OCI-M2 (cell line): ENCODE results near the gene SZT2.
"Not testable (repeated sequence)": the region's sequence is repeated elsewhere in the genome, so short reads cannot be mapped to it uniquely, and the experiment has no call there.

ENCODE experiments used
- DNase-seq: peaks from one replicate; lab custom pipeline; 2025; ENCODE audit not compliant: unreplicated experiment; lab: John Stamatoyannopoulos, UW

Gene SZT2

DNA sequence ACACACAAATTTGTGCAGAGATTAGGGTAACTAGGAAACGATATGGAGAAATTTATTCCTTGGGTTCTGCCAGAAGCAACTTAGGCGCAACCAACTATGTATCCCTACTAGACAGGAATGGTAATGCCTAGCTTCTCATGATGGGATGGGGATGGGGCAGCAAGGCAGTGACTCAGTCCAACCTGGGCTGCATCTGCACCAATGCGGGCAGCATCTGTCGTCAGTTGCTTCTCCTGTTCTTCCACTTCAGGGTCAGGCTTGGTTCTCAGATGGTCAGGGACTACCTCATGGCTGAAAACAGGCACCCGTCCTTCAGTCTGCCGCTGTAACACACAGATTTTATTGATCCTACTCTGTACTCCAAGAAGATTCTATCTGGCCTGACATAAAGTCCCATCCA lies 3.0 kb upstream of the SZT2 start:
- DNase-seq: no peak

DNA sequence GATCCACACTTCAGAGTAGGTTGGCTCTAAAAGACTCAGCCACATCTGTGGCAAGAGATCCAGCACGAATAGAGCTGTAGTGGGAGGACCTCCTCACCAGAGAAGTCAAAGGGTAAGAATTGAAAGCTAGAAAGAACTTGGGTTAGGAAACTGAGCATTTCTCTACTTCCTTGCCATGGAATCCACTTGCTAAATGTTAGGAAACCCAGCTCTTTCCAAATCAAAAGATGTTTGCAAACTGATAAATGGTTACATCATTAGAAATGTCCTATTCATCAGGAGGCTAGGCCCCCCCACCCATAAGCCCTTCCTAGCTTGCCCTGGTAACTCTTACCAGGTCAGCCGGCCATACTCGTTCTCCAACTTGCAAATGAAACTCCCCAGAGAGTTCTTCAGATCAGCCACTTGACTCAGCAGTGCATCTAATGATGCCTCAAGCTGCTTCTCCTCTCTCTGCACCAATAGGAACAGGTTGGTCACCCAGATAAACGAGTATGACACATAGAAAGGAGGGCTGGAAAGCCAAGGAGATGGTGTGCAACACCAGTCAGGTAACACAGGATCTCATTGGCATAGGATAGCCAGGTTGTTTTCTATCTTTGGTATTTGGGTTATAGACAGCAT lies 1.6 kb upstream of the SZT2 start:
- no peak for DNase-seq

DNA sequence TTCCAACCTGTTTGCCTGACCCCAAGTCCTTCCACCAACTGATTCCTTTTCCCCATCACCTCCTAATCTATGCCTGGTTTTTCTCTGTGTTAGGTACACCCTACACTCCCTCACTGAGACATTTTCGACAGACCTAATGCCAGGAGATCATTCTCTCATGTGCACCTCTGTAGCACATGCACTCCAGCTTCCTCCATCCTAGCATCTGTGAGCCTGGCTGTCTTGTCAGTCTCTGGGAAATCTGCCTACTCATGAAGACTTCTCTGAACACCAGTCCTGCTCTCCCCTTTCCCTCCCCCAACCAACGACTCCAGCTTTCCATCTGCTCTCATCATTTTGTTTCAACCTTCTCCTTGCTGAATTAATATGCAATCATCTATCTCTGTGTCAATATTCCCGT lies 1.1 kb upstream of the SZT2 start:
- DNase-seq: no peak

DNA sequence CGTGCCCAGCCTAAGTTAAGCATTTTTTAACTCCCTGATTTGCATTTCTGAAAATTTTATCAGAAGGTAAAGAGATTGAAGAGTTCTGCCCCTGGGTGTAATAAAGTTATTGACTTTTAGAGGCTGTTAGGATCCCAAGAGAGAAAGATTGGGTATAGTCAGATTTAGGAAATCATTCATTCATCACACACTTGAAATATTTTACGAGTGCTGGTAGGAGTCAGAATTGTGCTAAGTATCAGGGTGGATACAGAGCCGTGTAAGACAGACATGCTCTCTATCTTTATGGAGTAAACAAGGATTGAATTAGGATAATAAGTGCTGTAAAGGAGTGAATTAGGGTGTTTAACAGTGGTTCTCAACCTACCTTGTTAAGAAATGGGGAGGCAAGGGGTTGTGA lies 3.0 kb downstream of the SZT2 start:
- no peak for DNase-seq

DNA sequence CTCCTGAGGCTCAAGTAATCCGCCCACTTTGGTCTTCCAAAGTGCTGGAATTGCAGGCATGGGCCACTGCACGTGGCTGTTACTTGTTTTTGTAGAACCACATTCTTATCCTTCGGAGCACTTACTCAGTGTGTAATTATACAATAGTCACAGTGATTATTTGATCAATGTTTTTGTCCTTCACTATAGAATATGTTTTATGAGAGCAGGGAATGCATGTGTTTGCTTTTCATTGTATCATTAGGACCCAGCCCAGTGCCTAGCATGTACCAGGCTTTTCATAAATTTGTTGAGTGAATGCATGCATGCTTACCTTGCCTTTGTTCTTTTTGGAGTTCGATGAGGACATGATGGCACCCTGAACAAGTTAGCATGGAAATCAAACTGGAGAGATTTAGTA lies 5.8 kb downstream of the SZT2 start:
- no peak for DNase-seq

DNA sequence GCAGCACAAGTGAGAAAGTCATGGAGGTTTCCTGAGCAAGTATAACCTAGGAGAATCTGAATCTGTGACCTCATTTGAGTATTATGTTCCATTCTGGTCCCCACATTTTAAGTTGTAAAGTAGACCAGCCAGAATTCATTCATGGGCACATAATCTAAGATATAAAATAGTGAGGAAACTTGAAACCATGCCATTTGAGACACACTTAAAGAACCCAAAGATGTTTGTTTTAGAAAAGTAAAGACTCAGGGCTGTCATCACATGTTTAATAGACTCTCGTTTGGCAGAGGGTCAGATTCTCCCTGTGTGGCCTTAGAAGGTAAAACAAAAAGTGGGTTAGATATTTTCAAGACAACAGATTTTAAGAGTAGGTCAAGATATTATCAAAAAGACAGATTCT lies 6.4 kb downstream of the SZT2 start:
- DNase-seq: no peak

DNA sequence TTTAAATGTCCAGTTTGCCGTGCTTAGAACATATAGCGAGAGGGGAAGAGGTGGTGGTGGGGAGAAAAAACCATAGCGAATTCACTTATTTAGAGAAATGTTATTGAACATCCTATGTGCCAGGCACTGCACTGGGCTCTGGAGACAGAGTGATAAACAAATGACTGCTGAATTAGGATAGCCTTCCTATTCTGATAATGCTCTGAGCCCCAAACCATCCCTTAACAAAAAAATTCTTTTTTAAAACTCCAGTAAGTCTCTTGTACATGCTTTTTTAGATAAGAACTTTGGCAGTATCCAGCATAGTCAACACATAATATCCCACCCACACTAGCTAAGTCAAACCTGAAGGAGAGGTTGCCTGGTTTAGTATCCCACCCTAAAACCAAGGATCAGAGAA lies 8.5 kb downstream of the SZT2 start:
- DNase-seq: no peak

DNA sequence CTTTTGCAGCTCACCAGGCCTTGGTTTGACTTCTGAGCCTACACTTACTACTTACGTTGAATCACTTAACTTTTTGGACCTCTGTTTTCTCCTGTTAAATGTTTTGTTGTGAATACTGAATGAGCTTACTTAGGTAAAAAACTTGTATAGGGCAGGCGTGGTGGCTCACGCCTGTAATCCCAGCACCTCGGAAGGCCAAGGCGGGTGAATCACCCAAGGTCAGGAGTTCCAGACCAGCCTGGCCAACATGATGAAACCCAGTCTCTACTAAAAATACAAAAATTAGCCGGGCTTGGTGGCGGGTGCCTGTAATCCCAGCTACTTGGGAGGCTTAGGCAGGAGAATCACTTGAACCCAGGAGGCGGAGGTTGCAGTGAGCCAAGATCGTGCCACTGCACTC lies 10.7 kb downstream of the SZT2 start:
- not testable (repeated sequence) for DNase-seq

DNA sequence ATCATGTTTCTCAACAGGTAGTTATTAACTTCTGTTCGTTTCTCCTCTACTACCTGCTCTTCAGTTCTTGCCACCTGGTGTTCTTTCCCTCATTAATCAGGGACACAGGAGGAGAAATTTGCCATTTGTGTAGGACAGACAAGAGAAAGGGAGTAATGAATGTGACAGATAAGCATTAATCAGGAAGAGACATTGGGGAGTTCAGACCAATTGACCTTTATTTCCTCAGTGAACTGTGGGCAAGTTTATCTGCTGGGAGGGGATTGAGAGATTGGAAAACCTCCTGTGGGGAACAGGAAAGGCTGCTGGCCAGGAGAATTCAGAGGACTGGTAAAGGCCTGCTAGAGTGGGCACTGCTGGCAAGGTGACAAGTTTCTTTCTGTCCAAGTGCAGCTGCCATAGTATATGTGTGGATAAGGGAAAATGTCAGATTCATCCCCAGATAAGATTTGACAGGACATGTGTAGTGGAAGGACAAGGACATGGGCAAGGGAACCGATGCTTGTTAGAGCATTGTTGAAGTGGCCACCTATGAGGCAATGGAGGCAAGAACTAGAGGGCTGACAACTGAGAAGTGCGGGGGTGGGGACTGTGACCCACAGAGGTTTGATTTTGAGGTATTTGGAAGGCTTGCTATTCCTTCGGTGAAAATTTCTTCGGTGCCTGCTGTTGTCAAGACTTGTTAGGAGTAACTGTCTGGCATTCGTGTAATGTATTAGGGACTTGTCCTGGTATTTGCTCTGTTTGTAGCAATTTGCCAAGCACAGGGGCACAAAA lies 12.6 kb downstream of the SZT2 start:
- DNase-seq: no peak

DNA sequence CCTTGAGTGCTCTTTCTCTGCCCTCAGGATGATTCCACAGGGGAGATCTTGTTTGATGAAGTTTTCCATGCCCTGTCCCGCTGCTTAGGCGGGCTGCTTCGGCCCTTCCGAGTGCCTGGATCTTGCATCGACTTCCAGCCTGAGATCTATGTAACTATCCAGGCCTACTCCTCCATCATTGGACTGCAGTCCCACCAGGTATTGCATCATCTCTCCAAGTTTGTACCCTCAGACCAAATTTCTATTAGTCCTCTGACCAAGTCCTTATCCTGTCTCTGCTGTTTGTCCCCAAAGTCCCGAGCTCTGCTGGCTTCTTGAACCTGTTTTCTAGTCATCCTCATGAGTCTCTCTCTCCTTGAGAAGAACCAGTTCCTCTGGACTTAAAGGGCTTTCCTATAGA lies 14.7 kb downstream of the SZT2 start:
- DNase-seq: no peak

DNA sequence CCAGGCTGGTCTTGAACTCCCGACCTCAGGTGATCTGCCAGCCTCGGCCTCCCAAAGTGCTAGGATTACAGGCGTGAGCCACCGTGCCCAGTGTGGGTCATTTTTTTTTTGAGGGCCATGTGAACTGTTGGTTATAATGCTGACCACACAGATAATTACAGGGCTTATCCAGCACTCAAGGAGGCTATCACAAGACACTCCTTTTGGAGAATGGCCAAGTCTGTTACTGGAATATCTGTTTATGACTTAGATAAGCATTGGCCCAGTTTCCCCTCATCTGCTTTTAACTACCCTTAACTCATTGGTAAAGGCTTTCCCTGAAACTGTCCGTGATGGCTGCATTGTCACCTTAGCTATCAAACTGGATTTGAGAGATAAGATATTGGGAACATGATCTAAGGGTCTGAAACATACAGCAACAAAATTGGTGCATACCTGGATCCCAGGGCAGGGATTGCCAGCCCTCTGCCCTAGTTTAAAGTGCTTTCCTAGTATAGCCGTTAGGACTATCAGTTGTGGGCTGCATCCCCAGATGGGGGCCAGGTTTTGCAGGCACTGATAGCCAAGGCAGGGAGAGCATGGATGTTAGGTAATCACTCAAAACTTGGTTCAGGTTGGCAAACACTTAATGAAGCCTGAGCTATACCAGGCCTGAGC lies 15.6 kb downstream of the SZT2 start:
- DNase-seq: peak; percentile 44

DNA sequence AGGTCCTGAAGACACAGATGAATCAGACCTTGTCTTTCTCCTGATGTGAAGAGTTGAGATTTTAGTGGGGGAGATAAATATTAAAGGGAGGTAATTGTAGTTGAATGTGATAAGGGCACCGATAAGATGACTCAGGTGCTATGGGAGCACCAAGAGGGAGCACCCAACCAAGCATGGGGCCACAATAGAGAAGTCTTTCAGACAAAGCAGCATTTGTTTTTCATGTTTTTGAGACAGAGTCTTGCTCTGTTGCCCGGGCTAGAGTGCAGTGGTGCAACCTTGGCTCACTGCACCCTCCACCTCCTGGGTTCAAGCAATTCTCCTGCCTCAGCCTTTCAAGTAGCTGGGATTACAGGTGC lies 16.2 kb downstream of the SZT2 start:
- no peak for DNase-seq

DNA sequence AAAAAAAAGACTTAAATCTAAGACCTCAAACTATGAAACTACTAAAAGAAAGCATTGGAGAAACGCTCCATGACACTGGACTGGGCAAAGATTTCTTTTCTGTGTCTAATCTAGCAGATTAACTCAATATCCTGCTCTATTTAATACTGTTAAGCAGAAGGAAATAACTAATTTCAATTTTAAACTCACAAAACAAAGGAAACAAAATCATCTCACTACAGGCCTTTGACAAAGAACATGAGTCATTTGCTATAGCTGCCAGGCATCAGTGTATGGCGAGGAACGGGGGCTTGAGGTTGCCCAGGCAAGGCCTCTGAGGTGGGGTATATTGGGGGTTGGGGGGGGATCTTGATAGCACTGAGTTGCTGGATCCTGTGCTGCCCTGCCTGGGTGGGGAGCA lies 20.9 kb downstream of the SZT2 start:
- DNase-seq: no peak

DNA sequence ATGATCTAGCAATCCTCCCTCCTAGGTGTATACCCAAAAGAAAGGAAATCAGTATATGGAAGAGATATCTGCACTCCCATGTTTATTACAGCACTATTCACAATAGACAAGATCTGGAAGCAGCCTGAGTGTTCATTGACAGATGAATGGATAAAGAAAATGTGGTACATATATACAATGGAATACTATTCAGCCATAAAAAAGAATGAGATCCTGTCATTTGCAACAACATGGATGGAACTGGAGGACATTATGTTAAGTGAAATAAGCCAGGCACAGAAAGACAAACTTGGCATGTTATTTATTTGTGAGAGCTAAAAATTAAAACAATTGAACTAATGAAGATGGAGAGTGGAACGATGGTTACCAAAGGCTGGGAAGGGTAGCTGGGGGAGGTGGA lies 23.7 kb downstream of the SZT2 start:
- not testable (repeated sequence) for DNase-seq

DNA sequence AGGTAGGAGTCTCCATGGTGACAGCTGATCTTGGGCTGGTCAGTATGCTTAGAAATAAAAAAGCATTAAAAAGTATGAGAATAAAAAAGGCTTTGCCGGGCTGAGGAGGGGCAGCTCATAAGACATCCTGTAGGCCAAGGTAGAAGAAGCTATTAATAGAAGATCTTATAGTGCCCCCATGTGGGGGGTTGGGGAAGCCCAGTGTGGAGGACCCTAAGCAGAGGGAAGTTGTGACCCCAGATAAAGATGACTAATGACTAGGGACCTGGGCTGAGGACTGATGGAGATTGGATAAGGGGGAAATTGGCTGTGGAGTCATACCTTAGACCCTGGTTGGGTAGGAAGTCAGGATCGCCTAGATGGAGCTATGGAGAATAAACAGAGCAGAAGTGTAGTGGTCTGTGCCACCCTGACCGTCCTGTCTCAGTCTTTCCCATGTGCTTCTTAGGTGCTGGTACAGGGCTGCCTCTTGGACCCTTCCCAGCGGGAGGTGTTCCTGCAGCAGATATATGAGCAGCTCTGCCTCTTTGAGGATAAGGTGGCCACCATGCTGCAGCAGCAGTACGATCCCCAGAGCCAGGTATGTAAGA lies 25.0 kb downstream of the SZT2 start:
- DNase-seq: peak; percentile 47

DNA sequence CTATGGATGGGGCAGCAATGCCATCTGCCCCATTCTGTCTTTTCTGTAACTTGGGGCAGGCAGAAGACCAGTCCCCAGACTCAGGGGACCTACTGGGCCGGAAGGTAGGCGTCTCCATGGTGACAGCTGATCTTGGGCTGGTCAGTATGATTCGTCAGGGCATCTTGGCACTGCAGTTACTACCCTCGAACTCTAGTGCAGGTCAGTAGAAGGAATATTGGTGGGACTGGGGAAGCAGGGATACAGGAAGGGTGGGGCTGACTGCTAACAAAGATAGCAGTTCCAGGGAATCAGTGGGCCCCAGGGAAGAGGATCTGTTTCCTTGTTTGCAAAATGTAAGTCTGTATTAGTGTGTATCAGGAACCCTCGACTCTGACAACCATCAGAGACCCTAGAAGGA lies 26.2 kb downstream of the SZT2 start:
- no peak for DNase-seq

DNA sequence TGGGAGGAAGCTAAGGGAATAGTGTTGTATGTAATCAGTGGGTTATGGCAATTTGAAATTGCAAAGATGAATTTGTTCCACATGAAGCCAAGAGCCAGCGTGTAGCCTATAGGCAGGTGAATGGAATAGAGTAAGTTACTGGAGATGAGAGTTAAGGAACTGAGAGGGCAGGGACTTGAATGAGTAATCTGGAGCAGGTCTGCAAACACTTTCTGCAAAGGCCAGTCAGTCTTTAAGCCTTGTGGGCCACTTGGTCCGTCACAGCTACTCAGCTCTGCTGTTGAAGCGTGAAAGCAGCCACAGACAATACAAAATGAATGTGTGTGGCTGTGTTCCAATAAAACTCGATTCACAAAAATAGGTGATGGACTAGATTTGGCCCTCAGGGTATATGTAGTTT lies 29.2 kb downstream of the SZT2 start:
- DNase-seq: no peak

DNA sequence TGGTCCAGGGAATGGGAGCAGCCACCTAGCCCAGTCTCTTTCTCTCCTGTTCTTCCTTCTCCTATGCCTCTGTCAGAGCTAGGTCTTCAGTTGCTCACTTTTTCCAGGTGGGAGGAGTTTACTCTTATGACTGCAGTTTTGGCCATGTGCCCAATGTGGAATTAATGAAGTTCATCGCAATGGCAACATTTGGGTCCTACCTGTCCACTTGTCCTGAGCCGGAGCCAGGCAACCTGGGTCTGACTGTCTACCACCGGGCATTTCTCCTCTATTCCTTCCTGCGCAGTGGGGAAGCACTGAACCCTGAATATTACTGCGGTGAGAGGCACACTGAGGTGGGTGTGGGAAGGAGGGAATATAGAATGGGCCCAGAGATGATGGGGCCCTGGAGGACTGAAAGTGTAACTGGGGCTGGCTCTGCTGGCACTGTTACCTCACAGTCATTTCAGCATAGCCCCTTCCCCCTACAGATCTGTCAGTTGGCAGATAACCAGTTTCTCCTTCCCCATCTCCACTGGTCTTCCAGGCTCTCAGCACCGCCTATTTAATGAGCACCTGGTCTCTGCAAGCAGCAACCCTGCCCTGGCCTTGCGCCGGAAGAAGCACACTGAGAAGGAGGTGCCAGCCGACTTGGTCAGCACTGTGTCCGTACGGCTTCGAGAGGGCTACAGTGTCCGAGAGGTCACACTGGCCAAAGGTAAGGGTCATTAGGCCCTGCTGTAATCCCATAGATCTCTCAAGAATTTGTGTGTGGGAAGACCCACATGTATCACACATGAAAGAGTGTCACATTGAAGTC lies 30.1 kb downstream of the SZT2 start:
- DNase-seq: no peak

DNA sequence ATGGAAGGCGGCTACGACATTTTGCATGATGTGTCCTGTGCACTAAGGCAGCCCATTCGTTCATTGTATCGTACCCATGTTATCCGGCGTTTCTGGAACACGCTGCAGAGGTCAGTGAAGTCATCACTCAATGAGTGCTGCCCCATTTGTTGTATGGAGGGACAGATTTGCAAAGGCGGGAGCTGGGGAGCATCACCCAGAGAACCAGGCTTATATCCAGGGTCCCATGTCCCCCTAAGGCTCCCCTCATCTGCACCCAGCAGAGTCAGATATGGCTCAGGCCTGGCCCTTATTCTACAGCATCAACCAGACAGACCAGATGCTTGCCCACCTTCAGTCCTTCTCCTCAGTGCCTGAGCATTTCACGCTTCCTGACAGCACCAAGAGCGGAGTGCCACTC lies 31.2 kb downstream of the SZT2 start:
- DNase-seq: no peak

DNA sequence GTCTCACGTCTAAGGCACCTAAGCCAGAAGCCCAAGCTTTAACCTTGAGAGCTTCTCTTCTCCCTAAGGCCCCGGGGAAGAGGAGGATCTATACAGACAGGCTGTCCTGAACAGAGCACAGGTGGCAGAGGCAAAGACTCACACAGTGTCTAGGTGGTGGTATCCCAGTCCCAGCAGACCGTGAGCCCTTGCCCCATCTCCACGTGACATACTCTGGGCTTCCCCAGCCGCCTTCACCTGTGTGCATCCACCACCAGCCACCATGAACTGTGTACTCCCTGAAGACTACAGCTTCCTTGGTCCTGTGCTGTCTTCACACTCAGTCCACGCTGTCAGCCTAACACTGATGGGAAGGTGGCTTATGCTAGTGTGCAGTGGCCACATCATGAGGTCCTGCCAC lies 31.7 kb downstream of the SZT2 start:
- no peak for DNase-seq

DNA sequence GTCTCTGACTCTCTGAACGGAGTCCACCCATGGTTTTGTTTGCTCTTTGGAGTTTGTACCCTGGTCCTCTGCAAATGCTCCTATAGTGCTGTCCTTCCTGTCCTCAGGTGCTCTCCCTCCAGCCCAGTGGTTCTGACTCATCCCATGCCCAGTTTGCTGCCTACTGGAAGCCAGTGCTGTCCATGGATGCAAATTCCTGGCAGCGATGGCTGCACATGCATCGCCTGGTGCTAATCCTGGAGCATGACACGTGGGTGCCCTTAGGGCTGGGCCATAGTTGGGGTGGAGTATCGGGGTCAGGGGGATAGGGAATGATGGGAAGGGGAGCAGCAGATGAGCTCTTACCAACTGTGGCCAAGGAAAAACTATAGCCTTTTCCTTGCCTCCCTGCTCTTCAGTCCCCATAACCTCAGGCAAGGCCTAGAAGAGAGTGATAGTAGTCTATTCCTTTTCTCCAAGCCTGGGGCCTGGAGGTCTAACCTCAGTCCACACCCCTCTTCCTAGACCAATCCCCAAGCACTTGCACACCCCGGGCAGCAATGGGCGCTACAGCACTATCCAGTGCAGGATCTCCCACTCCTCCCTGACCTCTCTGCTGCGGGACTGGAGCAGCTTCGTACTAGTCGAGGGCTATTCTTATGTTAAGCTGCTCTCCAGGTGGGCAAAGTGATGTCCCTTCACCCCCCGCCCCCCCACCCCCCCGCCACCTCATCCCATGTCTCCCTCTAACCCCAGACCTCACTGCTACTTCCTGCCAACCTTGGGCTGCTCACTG lies 32.5 kb downstream of the SZT2 start:
- no peak for DNase-seq
